MM.1S (cell line): Measurements from ENCODE around the gene GLUD2.

Experiments
- CTCF ChIP-seq: fragments of 300-600 bp; sonication (generic); IDR thresholded peaks from 2 replicates; pipeline ENCODE4 v1.5.1; 2016; ENCODE audit warnings: antibody characterized with exemption, low read length, mixed read lengths
- EZH2 ChIP-seq: fragments of 300-600 bp; sonication (generic); optimal IDR thresholded peaks from 2 replicates; pipeline ENCODE3; 2017; ENCODE audit warnings: low read depth, mild to moderate bottlenecking, antibody characterized with exemption, low read length, mixed read lengths

- TF ChIP-seq CTCF (no peak), EZH2 (no peak)
Observed at GRCh38 chrX:121013897-121014455, 33.4 kb upstream of the GLUD2 start.
